Small intestine (tissue), 7 donors: ENCODE measurements around the gene PCDHB1. TPM values are rescaled to one million over a fixed set of nuclear protein-coding genes. Genes with fewer than 3 reads are reported as not detected.

Experiments used
- DNase-seq, 2 donors: peaks; one replicate each; pipeline versions ENCODE4 v3.0.0 to v3.0.0-alpha.2; 2013
- FAIRE-seq: peaks from 2 replicates; lab custom pipeline; 2012; peaks lifted over from hg19 to GRCh38; lab: Jason Lieb, UNC
- H3K27ac ChIP-seq, 3 donors: one replicate each; pipeline ENCODE4 v1.5.1; 2013; ENCODE audit warnings: low read length in 2 of 3, mild to moderate bottlenecking in 2 of 3, control low read depth in 1 of 3, inconsistent platforms in 1 of 3, low read depth in 1 of 3, moderate library complexity in 1 of 3
- H3K27me3 ChIP-seq, 3 donors: one replicate each; pipeline ENCODE4 v1.6.1; 2013; ENCODE audit warnings: low read length in 3 of 3, inconsistent platforms in 1 of 3; ENCODE audit not compliant: control insufficient read depth in 3 of 3, insufficient read depth in 3 of 3
- H3K36me3 ChIP-seq, 3 donors: one replicate each; pipeline ENCODE4 v1.6.1; 2013; ENCODE audit warnings: low read length in 3 of 3, inconsistent platforms in 1 of 3, low read depth in 1 of 3, mild to moderate bottlenecking in 1 of 3, moderate library complexity in 1 of 3; ENCODE audit not compliant: control insufficient read depth in 3 of 3, insufficient read depth in 2 of 3
- H3K4me1 ChIP-seq, 3 donors: one replicate each; pipeline ENCODE4 v1.6.1; 2013; ENCODE audit warnings: low read length in 2 of 3, inconsistent platforms in 1 of 3, low read depth in 1 of 3, mild to moderate bottlenecking in 1 of 3, moderate library complexity in 1 of 3; ENCODE audit not compliant: control insufficient read depth in 3 of 3, insufficient read depth in 2 of 3
- H3K4me3 ChIP-seq, 3 donors: one replicate each; pipeline ENCODE4 v1.5.1; 2013; ENCODE audit warnings: low read length in 3 of 3, control low read depth in 1 of 3, inconsistent platforms in 1 of 3, low read depth in 1 of 3, mild to moderate bottlenecking in 1 of 3, moderate library complexity in 1 of 3
- H3K9me3 ChIP-seq, 2 donors: one replicate each; pipeline ENCODE4 v1.6.1; 2013; ENCODE audit warnings: low read depth in 1 of 2, low read length in 1 of 2; ENCODE audit not compliant: control insufficient read depth in 2 of 2, insufficient read depth in 1 of 2
- WGBS, 3 donors: extraction: QIAGEN DNeasy Blood & Tissue Kit; methylation state at CpG; one replicate each; pipeline ENCODE4 v1.1.7; 2013; 5-methylcytosine and 5-hydroxymethylcytosine counted together
- polyA plus RNA-seq, 4 donors: library from polyadenylated mRNA; stranded (reverse) in 3 of 4; unstranded in 1 of 4; fragments of 200-250 nt in 3 of 4; fragments of 120-200 nt in 1 of 4; gene quantifications; one replicate each; pipeline versions ENCODE4 v1.2.1 to v1.2.3, GENCODE V29; 2013
- donor health status: healthy with polysubstance abuse.
- donor health status: control.
- donor health status: control.
- donor health status: Bipolar disorder and iron deficiency.
- donor health status: healthy.

The PCDHB1 gene
- polyA plus RNA-seq, 4 donors, result 0.03 to 0.04 TPM; not detected in 2

DNA sequence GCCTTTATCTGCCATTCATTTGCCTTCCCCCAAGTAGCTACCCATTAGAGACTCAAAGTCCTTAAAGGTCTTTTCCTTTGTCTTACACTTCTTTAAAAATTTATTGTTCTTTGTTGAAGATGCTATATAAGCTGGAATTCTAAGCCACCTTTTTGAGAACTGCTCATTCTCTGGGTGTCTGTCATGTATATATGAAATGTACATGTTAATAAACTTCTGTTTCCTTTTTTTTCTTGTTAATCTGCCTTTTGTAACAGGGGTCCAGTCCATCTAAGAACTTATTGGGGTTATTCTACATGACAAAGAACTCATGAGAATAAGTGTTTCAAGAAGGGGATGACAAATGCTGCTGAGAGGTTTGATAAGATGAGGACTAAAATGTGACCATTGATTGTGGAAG, 43.4 kb upstream of the PCDHB1 start:
- Histone ChIP-seq H3K4me1 (no peaks in the 10 kb centered on the region), H3K36me3 (no peaks in the 10 kb centered on the region), H3K9me3 (no peaks in the 10 kb centered on the region), H3K27ac (no peak overlapping the region), H3K4me3 (no peak overlapping the region), H3K27me3 (peaks cover 0 to 8% (median 0%) of the 10 kb centered on the region in 3 donors)
- DNase-seq, result no peak
- no peak for FAIRE-seq

DNA sequence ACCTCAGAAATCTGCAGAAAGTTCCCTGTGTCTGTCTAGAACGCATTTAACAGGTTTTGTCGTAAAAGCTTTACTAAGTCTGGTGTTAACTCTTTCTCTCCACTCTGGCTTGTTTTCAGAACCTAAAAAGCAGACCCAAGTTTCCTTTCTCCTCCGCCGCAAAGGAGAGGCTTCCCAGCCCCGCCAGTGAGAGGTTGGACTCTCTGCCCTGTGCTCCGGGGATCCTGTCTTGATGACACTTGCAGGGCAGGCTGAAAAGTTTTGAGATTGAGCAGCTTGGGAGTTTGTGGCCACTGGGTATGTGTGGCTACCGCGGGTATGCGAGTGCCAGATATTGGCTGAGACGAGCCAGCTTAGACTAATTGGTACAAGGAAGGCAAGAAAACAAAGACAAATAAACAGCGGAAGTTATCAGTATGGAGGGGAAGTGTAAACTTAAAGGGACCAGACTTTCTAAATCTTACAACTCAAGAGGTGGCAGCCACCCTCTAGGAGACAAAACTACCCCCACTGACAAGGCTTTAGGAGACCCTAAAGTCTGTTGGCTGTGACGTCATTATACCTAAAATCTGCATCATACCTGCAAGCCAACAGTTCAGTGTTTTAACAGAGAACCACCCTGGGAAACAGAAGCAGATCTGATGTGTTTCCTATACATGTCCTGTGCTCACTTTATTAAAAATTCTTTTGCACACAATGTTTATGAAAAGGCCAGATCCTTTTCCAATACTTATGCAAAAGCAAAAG, 41.0 kb upstream of the PCDHB1 start:
- Histone ChIP-seq H3K9me3 (no peaks in the 10 kb centered on the region), H3K4me3 (no peak overlapping the region), H3K36me3 (no peaks in the 10 kb centered on the region), H3K27ac (no peak overlapping the region), H3K4me1 (no peaks in the 10 kb centered on the region), H3K27me3 (peaks cover 0 to 6% (median 0%) of the 10 kb centered on the region in 3 donors)
- no peak for FAIRE-seq
- DNase-seq, result no peak
- WGBS, 3 donors, result 46 to 56% (median 50%) methylated on average over 12 of the region's 12 CpGs

DNA sequence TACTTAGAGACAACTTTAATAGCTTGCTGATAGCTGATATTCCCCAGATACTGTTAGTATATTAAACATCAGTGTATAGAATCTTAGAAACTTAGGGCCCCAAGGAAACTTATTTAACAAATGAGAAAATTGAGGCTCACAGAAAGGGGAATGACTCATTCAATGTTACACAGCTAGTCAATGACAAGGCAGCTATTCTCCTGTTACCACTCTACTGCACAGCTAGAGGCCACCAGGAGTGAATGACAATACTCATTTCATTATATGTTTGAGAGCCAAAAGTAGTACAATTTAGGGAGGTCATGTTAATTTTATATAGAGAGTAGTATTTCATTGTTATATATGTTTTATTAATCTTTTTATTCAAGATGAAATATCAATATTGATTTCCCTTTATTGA, 33.2 kb upstream of the PCDHB1 start:
- no peaks in the 10 kb centered on the region for H3K36me3 ChIP-seq
- H3K27me3 ChIP-seq, result no peaks in the 10 kb centered on the region
- H3K27ac ChIP-seq, result no peak overlapping the region
- no peaks in the 10 kb centered on the region for H3K9me3 ChIP-seq
- no peaks in the 10 kb centered on the region for H3K4me1 ChIP-seq
- no peak overlapping the region for H3K4me3 ChIP-seq
- no peak for DNase-seq
- FAIRE-seq, result no peak

DNA sequence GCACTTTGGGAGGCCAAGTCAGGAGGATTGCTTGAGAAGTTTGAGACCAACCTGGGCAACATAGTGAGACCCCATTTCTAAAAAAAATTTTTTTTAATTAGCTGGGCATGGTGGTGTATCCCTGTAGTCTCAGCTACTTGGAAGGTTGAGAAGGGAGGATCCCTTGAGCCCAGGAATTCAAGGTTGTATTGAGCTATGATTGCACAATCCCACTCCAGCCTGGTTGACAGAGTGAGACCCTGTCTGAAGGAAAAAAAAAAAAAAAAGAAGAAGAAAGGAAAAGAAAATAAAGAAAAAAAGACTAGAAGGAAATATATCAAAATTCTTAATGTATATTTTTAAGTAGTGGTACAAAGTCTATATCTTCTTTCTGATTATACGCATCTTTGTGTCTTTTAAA, 28.8 kb upstream of the PCDHB1 start:
- WGBS, 3 donors, result 97 to 100% (median 98%) methylated on average over 1 of the region's 1 CpG
- Histone ChIP-seq H3K27ac (no peak overlapping the region), H3K4me1 (no peaks in the 10 kb centered on the region), H3K9me3 (no peaks in the 10 kb centered on the region), H3K4me3 (no peak overlapping the region), H3K36me3 (no peaks in the 10 kb centered on the region), H3K27me3 (no peaks in the 10 kb centered on the region)
- DNase-seq, result no peak
- FAIRE-seq, result no peak

DNA sequence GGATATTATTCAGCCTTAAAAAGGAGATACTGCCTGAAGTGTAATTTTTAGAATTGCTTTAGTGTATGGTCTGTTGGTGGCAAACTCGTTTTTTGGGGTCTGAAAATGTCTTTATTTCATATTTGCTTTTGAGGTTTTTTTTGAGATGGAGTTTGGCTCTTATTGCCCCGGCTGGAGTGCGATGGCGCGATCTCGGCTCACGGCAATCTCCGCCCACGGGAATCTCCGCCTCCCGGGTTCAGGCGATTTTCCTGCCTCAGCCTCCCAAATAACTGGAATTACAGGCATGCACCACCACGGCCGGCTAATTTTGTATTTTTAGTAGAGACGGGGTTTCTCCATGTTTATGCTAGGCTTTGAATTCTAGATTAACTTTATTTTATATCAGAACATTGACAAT, 20.2 kb upstream of the PCDHB1 start:
- no peaks in the 10 kb centered on the region for H3K9me3 ChIP-seq
- H3K27ac ChIP-seq, result no peak overlapping the region
- no peaks in the 10 kb centered on the region for H3K27me3 ChIP-seq
- WGBS, 3 donors, result 88 to 91% (median 90%) methylated on average over 15 of the region's 15 CpGs
- H3K4me3 ChIP-seq, result no peak overlapping the region
- no peak for FAIRE-seq
- no peaks in the 10 kb centered on the region for H3K4me1 ChIP-seq
- H3K36me3 ChIP-seq, result no peaks in the 10 kb centered on the region
- DNase-seq, result no peak

DNA sequence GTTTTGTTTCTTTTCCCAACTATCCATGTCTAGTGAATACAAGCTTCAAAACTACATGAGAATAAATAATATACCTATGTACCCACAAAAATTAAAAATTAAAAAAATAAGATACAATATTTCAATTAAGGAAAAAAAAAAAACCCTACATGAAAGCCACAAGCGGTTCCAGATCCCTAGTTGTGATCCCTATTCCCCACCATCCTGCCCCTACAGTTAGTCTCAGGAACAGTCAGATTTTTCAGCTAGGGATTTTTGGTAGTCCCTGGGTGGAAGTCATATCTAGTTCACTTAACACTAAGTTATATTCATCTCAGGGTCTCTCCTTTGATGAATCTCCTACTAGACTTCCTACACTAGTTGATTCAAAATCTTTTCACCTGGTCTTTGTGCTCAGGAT, 18.5 kb upstream of the PCDHB1 start:
- H3K4me3 ChIP-seq, result no peak overlapping the region
- FAIRE-seq (no peak), DNase-seq (no peak)
- H3K4me1 ChIP-seq, result no peaks in the 10 kb centered on the region
- H3K9me3 ChIP-seq, result no peaks in the 10 kb centered on the region
- H3K27me3 ChIP-seq, result no peaks in the 10 kb centered on the region
- H3K36me3 ChIP-seq, result no peaks in the 10 kb centered on the region
- 59 to 78% (median 62%) methylated on average over 1 of the region's 1 CpG for WGBS, 3 donors
- no peak overlapping the region for H3K27ac ChIP-seq

DNA sequence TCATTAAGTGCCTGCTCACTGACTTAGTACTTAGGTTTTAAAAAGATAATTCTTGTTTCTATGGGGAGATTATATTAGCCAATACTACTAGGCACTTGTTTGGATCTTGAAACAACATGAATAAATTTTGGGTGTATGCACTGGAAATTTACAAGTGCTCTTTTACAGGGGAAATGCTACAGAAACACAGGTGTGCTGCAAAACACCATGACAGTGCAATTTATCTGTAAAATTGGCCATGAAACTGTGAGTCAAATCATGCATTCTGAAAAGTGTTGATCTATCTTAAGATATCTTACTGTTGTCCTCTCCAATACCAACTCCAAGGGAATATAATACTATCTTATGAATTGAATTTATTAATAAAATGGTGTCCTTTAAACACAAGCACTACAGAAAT, 12.1 kb upstream of the PCDHB1 start:
- H3K4me1 ChIP-seq, result no peaks in the 10 kb centered on the region
- no peak overlapping the region for H3K27ac ChIP-seq
- H3K4me3 ChIP-seq, result no peak overlapping the region
- H3K36me3 ChIP-seq, result no peaks in the 10 kb centered on the region
- H3K27me3 ChIP-seq, result no peaks in the 10 kb centered on the region
- FAIRE-seq, result no peak
- peaks cover 0 to 11% of the 10 kb centered on the region in 2 donors for H3K9me3 ChIP-seq
- no peak for DNase-seq

DNA sequence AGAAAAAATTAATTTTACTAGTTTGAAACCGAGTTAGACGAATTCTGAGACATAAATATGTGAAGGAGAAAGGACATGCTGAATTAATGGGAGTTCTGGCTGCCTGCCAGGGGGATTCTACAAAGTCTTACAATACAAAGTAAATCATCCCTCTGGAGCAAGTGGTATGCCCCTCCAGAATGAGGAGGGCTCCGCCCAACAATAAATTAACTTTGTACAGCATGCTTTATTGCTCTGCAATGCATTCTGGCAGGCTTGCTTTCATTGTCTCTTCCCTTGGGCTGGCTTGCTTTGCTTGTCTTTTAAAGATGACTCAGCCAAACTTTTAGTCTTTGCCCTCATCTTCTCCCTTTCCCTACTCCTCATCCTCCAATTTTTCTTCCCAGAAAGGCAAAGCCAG, 11.7 kb upstream of the PCDHB1 start:
- no peak for DNase-seq
- WGBS, 3 donors, result 51 to 55% (median 54%) methylated on average over 3 of the region's 3 CpGs
- H3K4me1 ChIP-seq, result no peaks in the 10 kb centered on the region
- FAIRE-seq, result no peak
- H3K36me3 ChIP-seq, result no peaks in the 10 kb centered on the region
- no peak overlapping the region for H3K27ac ChIP-seq
- peaks cover 0 to 11% of the 10 kb centered on the region in 2 donors for H3K9me3 ChIP-seq
- H3K4me3 ChIP-seq, result no peak overlapping the region
- H3K27me3 ChIP-seq, result no peaks in the 10 kb centered on the region
